AG10803 (cell line): ENCODE results near the gene KRT1.

Experiments
- DNase-seq: peaks from one replicate; pipeline ENCODE4 v3.0.0; 2010; ENCODE audit warnings: low read depth
- H3K4me3 ChIP-seq: 2 replicates; pipeline ENCODE4 v1.5.1; 2011; ENCODE audit warnings: mild to moderate bottlenecking, low read length, control low read depth
- CTCF ChIP-seq: conservative IDR thresholded peaks from 2 replicates; pipeline ENCODE4 v1.5.1; 2011; ENCODE audit warnings: mild to moderate bottlenecking, low read length, control low read depth, inconsistent platforms

The KRT1 gene

GRCh38 chr12:52688481-52688880 lies 8.3 kb upstream of the KRT1 start:
- DNase-seq = no peak
- no peak overlapping the region for H3K4me3 ChIP-seq
- no peak for TF ChIP-seq CTCF

- no peak for TF ChIP-seq CTCF
- DNase-seq = no peak
- H3K4me3 ChIP-seq = no peak overlapping the region
Observed at GRCh38 chr12:52687497-52688385, 7.5 kb upstream of the KRT1 start.

- no peak for DNase-seq
- TF ChIP-seq CTCF = no peak
- no peak overlapping the region for H3K4me3 ChIP-seq
Observed at GRCh38 chr12:52686756-52687487, 6.7 kb upstream of the KRT1 start.

GRCh38 chr12:52686063-52686462 lies 5.9 kb upstream of the KRT1 start:
- TF ChIP-seq CTCF = no peak
- DNase-seq = no peak

GRCh38 chr12:52685406-52685890 lies 5.2 kb upstream of the KRT1 start:
- no peak for DNase-seq
- no peak overlapping the region for H3K4me3 ChIP-seq
- TF ChIP-seq CTCF = no peak

More at GRCh38 chr12:52686063-52686462, 5.9 kb upstream of the KRT1 start:
- no peak overlapping the region for H3K4me3 ChIP-seq

- H3K4me3 ChIP-seq = no peak overlapping the region
- no peak for TF ChIP-seq CTCF
- no peak for DNase-seq
Observed at GRCh38 chr12:52684431-52684830, 4.2 kb upstream of the KRT1 start.
